Osteoblast (primary cell): ENCODE measurements around the gene NFATC4. TPM values are rescaled to one million over a fixed set of nuclear protein-coding genes. Genes with fewer than 3 reads are reported as not detected.

Experiments used
- DNase-seq: peaks from one replicate; pipeline ENCODE4 v3.0.0; 2011; ENCODE audit warnings: low spot score, mixed read lengths; ENCODE audit not compliant: insufficient read length; ENCODE audit errors: missing footprints
- H2AFZ ChIP-seq: 2 replicates; pipeline ENCODE4 v1.6.0; 2011; ENCODE audit warnings: mild to moderate bottlenecking, low read length
- H3K27ac ChIP-seq: 2 replicates; pipeline ENCODE4 v1.5.1; 2011; ENCODE audit warnings: mild to moderate bottlenecking, low read depth, low read length, moderate library complexity
- H3K27me3 ChIP-seq: 2 replicates; pipeline ENCODE4 v1.6.0; 2012; ENCODE audit warnings: mild to moderate bottlenecking, control low read depth, inconsistent platforms, low read length, moderate library complexity; ENCODE audit not compliant: insufficient read depth
- H3K36me3 ChIP-seq: 2 replicates; pipeline ENCODE4 v1.5.1; 2011; ENCODE audit warnings: mild to moderate bottlenecking, low read length, control low read depth, moderate library complexity; ENCODE audit not compliant: insufficient read depth
- H3K4me1 ChIP-seq: 2 replicates; pipeline ENCODE4 v1.5.1; 2011; ENCODE audit warnings: mild to moderate bottlenecking, low read length, control low read depth, moderate library complexity; ENCODE audit not compliant: insufficient read depth
- H3K4me2 ChIP-seq: 2 replicates; pipeline ENCODE4 v1.6.0; 2011; ENCODE audit warnings: mild to moderate bottlenecking, low read length; ENCODE audit not compliant: insufficient read depth
- H3K4me3 ChIP-seq: fragments of 200-600 bp; sonication (generic); 3 replicates; pipeline ENCODE4 v1.5.1; 2012; ENCODE audit warnings: mild to moderate bottlenecking, low read length, inconsistent platforms; ENCODE audit not compliant: insufficient read depth
- H3K79me2 ChIP-seq: 2 replicates; pipeline ENCODE4 v1.6.0; 2012; ENCODE audit warnings: mild to moderate bottlenecking, low read length, control low read depth, inconsistent platforms; ENCODE audit not compliant: insufficient read depth
- H3K9me3 ChIP-seq: 2 replicates; pipeline ENCODE4 v1.5.1; 2011; ENCODE audit warnings: low read depth, low read length, control low read depth
- H4K20me1 ChIP-seq: 2 replicates; pipeline ENCODE4 v1.6.0; 2012; ENCODE audit warnings: mild to moderate bottlenecking, low read length, control low read depth; ENCODE audit not compliant: insufficient read depth
- CTCF ChIP-seq: IDR thresholded peaks from 2 replicates; pipeline ENCODE4 v1.5.1; 2011; ENCODE audit warnings: mild to moderate bottlenecking, low read depth, low read length, moderate library complexity; ENCODE audit errors: extremely low read depth
- total RNA-seq: library from RNA; depleted of rRNA; stranded (reverse); fragments of >200 nt; gene quantifications from 2 replicates; pipeline ENCODE4 v1.2.3, GENCODE V29; 2012

Gene NFATC4
- total RNA-seq, 1 donor, result 107 TPM

- Histone ChIP-seq H3K36me3 (peaks cover 72% of the 10 kb centered on the region), H3K27me3 (no peaks in the 10 kb centered on the region), H3K4me2 (no peak overlapping the region), H3K9me3 (no peaks in the 10 kb centered on the region), H3K79me2 (peaks cover 12% of the 10 kb centered on the region), H3K4me3 (no peak overlapping the region), H3K4me1 (peaks cover 15% of the 10 kb centered on the region), H2AFZ (no peak overlapping the region), H3K27ac (no peak overlapping the region), H4K20me1 (peaks cover 53% of the 10 kb centered on the region)
- TF ChIP-seq CTCF, result no peak
- DNase-seq, result no peak
Observed at GRCh38 chr14:24376448-24377070, 8.6 kb downstream of the NFATC4 start.

GRCh38 chr14:24377126-24377525 is 9.1 kb downstream of the NFATC4 start:
- DNase-seq, result no peak
- Histone ChIP-seq H3K4me1 (peaks cover 11% of the 10 kb centered on the region), H4K20me1 (peaks cover 53% of the 10 kb centered on the region), H3K36me3 (peaks cover 69% of the 10 kb centered on the region), H3K4me3 (no peak overlapping the region), H3K27me3 (no peaks in the 10 kb centered on the region), H3K9me3 (no peaks in the 10 kb centered on the region), H3K4me2 (no peak overlapping the region), H3K79me2 (peaks cover 12% of the 10 kb centered on the region), H3K27ac (no peak overlapping the region), H2AFZ (no peak overlapping the region)
- TF ChIP-seq CTCF, result no peak

- peaks cover 8% of the 10 kb centered on the region for H3K79me2 ChIP-seq
- H3K9me3 ChIP-seq, result no peaks in the 10 kb centered on the region
- peaks cover 5% of the 10 kb centered on the region for H3K4me1 ChIP-seq
- peaks cover 63% of the 10 kb centered on the region for H3K36me3 ChIP-seq
- no peak overlapping the region for H2AFZ ChIP-seq
- TF ChIP-seq CTCF, result no peak
- no peaks in the 10 kb centered on the region for H3K27me3 ChIP-seq
- DNase-seq, result no peak
- peaks cover 48% of the 10 kb centered on the region for H4K20me1 ChIP-seq
- no peak overlapping the region for H3K4me3 ChIP-seq
- no peak overlapping the region for H3K4me2 ChIP-seq
- H3K27ac ChIP-seq, result no peak overlapping the region
Observed at GRCh38 chr14:24377657-24378056, 9.7 kb downstream of the NFATC4 start.

- H3K27ac ChIP-seq, result no peak overlapping the region
- no peak for DNase-seq
- no peaks in the 10 kb centered on the region for H3K9me3 ChIP-seq
- no peak overlapping the region for H2AFZ ChIP-seq
- H3K27me3 ChIP-seq, result no peaks in the 10 kb centered on the region
- TF ChIP-seq CTCF, result no peak
- H3K79me2 ChIP-seq, result peaks cover 4% of the 10 kb centered on the region
- H3K4me2 ChIP-seq, result no peak overlapping the region
- peaks cover 57% of the 10 kb centered on the region for H3K36me3 ChIP-seq
- H4K20me1 ChIP-seq, result peaks cover 43% of the 10 kb centered on the region
- H3K4me3 ChIP-seq, result no peak overlapping the region
- H3K4me1 ChIP-seq, result no peaks in the 10 kb centered on the region
Observed at GRCh38 chr14:24378327-24378726, 10.3 kb downstream of the NFATC4 start.
